Kidney epithelial cell (primary cell): ENCODE results near the gene UBR2. TPM values are rescaled to one million over a fixed set of nuclear protein-coding genes. Genes with fewer than 3 reads are reported as not detected.
"Not testable (repeated sequence)": the region's sequence is repeated elsewhere in the genome, so short reads cannot be mapped to it uniquely, and the experiment has no call there.

Experiments used
- DNase-seq: peaks from one replicate; pipeline ENCODE4 v3.0.0-alpha.2; 2010; ENCODE audit warnings: low read depth
- H3K27me3 ChIP-seq: 2 replicates; pipeline ENCODE4 v1.6.0; 2011; ENCODE audit warnings: low read length; ENCODE audit not compliant: control insufficient read depth, insufficient read depth
- H3K36me3 ChIP-seq: 2 replicates; pipeline ENCODE4 v1.5.1; 2011; ENCODE audit warnings: low read length; ENCODE audit not compliant: control insufficient read depth, insufficient read depth
- H3K4me3 ChIP-seq: 2 replicates; pipeline ENCODE4 v1.5.1; 2011; ENCODE audit warnings: low read depth, mild to moderate bottlenecking, control low read depth, low read length
- CTCF ChIP-seq: IDR thresholded peaks from 2 replicates; pipeline ENCODE4 v1.5.1; 2011; ENCODE audit warnings: mild to moderate bottlenecking, moderate library complexity, low read length, control low read depth, inconsistent platforms; ENCODE audit not compliant: insufficient read depth, poor library complexity, severe bottlenecking
- total RNA-seq: library from RNA; depleted of rRNA; stranded (reverse); fragments of >200 nt; gene quantifications from 2 replicates; pipeline ENCODE4 v1.2.3, GENCODE V29; 2015

The UBR2 gene
- total RNA-seq, 1 donor from 2014 or later, result 13.1 TPM

GRCh38 chr6:42653851-42654250, 90.0 kb downstream of the UBR2 start:
- Histone ChIP-seq H3K36me3 (no peaks in the 10 kb centered on the region), H3K4me3 (no peak overlapping the region), H3K27me3 (no peaks in the 10 kb centered on the region)
- no peak for DNase-seq
- no peak for TF ChIP-seq CTCF

DNA sequence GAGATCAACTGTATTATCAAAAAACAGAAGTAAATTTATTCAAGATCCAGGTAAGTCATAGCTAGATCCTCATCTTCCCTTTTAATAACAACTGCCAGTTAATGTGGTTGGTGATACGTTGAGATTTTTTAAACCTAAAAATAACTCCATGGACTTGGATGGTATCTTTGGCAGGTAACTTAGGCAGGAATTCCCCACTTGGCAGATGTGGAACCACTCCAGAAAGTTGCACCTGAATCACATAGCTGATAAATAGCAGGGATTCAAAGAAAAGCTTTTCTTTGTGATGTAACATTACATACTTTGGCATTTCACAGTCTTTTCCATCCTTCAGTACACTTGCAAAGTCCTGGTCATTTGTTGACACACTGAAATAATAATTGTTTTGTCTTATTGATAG, 96.0 kb downstream of the UBR2 start:
- DNase-seq, result no peak
- Histone ChIP-seq H3K36me3 (no peaks in the 10 kb centered on the region), H3K4me3 (no peak overlapping the region), H3K27me3 (no peaks in the 10 kb centered on the region)
- no peak for TF ChIP-seq CTCF

- DNase-seq, result peak; percentile 14
Measured at GRCh38 chr6:42661540-42662153, 97.8 kb downstream of the UBR2 start.

DNA sequence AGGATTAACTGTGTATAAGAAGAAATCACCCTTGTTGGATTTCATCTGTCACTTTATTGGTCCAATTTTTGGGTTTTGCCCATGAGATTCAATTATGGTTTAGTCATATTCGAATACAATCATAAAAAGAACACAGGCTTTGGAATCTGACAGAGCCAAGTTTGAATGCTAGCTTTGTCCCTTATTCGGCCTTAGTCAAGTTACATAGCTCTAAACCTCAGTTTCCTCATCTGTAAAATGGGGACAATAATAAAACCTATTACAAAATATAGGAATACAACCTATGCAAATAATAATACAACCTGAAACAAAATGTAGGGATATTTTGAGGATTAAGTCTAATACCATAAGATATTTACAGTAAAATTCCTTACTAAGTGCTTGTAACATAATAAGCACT, 100.9 kb downstream of the UBR2 start:
- no peak for DNase-seq
- Histone ChIP-seq H3K36me3 (peaks cover 1% of the 10 kb centered on the region), H3K27me3 (no peaks in the 10 kb centered on the region), H3K4me3 (no peak overlapping the region)
- no peak for TF ChIP-seq CTCF

More at GRCh38 chr6:42661540-42662153, 97.8 kb downstream of the UBR2 start:
- Histone ChIP-seq H3K27me3 (no peaks in the 10 kb centered on the region), H3K36me3 (no peaks in the 10 kb centered on the region), H3K4me3 (no peak overlapping the region)
- TF ChIP-seq CTCF, result peak; percentile 80

DNA sequence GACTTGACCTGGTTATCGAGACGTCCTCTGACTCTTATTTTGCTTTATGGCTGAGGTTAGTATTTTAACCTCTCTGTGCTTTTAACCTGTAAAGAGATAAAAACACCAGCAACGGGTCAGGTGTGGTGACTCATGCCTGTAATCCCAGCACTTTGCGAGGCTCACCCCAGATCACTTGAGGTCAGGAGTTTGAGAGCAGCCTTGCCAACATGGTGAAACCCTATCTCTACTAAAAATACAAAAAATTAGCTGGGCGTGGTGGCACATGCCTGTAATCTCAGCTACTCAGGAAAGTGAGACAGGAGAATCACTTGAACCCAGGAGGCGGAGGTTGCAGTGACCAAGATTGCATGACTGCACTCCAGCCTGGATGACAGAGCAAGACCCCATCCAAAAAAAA, 110.5 kb downstream of the UBR2 start:
- DNase-seq, H3K36me3 ChIP-seq, H3K4me3 ChIP-seq, H3K27me3 ChIP-seq: not testable (repeated sequence)

DNA sequence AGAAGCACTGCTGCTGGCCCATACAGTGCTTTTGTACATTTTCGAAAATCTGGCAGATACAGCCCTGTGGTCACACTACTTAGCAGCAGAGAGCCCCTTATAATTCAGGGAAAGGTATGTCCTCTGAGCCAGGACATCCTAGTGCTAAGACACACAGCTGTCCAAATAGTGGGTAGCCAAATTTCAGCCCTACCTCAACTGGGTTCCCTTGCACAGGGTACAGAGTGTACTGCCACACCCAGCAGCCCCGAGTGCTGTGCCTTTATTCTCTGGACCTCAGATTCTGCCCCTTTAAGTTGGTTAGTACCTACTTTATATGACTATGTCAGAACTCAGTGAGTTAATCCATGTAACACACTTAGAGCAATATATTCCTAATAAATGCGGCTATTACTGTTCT, 111.0 kb downstream of the UBR2 start:
- no peak for DNase-seq
- Histone ChIP-seq H3K36me3 (peaks cover 3% of the 10 kb centered on the region), H3K4me3 (no peak overlapping the region), H3K27me3 (no peaks in the 10 kb centered on the region)
- no peak for TF ChIP-seq CTCF
